ENCODE results near the gene CD96. TPM values are rescaled to one million over a fixed set of nuclear protein-coding genes. Genes with fewer than 3 reads are reported as not detected.

Gene CD96
- total and polyA plus RNA-seq, 7 experiments from 2014 or later = 142 to 309 (median 205) TPM

DNA sequence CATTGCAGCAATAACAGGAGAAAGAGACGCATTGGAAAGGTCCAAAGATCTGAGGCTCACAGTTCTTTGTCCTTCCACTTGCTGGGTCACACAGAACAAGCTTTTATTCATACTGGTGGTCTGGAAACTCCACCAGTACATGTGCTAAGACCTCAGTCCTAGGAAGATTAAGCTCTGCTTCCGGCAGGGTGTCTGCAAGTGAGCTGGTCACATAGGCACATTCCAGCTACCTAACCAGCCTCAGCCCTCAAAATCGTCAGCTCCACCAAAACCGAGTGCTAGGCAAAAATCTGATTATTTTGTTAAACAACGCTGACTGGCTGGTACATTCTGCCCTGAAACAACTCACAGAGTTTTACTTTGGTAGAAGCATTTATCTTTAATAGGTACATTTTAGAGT, 50.9 kb downstream of the CD96 start:
- no peak for ATAC-seq
- Histone ChIP-seq H3K36me3 (ENCODE audit: control insufficient read depth in 2 of 3, insufficient read depth in 3 of 3, low read length in 3 of 3) (peaks cover 0 to 56% (median 0%) of the 10 kb centered on the region in 3 experiments), H3K4me3 (ENCODE audit: low read length) (no peak overlapping the region), H3K27ac (ENCODE audit: low read depth, low read length) (no peak overlapping the region), H3K4me1 (ENCODE audit: control insufficient read depth in 2 of 2, insufficient read depth in 2 of 2, low read length in 2 of 2) (peaks cover 0 to 21% of the 10 kb centered on the region in 2 donors), H3K9me3 (ENCODE audit: control insufficient read depth in 2 of 3, low read length in 3 of 3) (no peaks in the 10 kb centered on the region), H3K27me3 (ENCODE audit: control insufficient read depth in 2 of 2, insufficient read depth in 2 of 2, low read length in 2 of 2) (no peaks in the 10 kb centered on the region)
- intact Hi-C loops (cut with micrococcal nuclease) = loop anchor here (2.0 to 10.0 kb wide), 2 partner anchors 16 to 902 kb away; partner anchors contain the start of gene BTLA (in 1 of the 2)
- CTCF ChIA-PET = interaction anchor here (0.6 kb wide), 1 partner anchor 840 kb away, joined by 3 read pairs; no protein-coding TSS in a partner anchor
- Mint-ChIP-seq H3K4me1 (peaks cover 11 to 88% (median 30%) of the 10 kb centered on the region in 7 donors), H3K4me3 (peak overlapping the region in 1 of 10 donors; percentile 83), H3K36me3 (peaks cover 8 to 67% (median 47%) of the 10 kb centered on the region in 5 donors), H3K9me3 (no peaks in the 10 kb centered on the region), H3K27ac (peak overlapping the region in 5 of 9 donors; percentile 2 to 91 (median 15)), H3K27me3 (no peaks in the 10 kb centered on the region)
- DNase-seq = no peak
- POLR2A ChIA-PET = no interaction called here

DNA sequence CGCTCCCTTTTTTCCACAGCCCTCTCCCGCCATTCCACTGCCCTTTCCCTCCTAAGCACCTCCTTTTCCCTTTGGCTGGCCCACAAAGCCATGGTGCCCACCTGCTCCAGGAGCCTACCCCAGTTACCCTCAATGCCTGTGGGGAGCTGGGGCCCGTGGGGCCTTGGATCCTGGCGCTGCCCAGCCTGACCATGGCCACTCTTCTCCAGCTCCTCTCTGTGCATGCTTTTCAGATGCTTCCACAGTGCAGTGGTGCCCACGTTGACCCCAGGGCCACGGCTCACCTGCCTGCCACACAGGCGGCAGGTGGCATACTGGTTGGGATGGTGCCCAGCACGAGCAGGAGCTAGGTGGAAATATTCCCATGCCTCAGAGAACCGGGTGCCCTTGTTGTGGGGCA, 51.7 kb downstream of the CD96 start:
- intact Hi-C loops (cut with micrococcal nuclease) = loop anchor here (2.0 to 10.0 kb wide), 3 partner anchors 15 to 901 kb away; partner anchors contain the start of genes BTLA (in 1 of the 2) and CD96 (in 1 of the 2)
- Histone ChIP-seq H3K27ac (ENCODE audit: low read depth, low read length) (no peak overlapping the region), H3K9me3 (ENCODE audit: control insufficient read depth in 2 of 3, low read length in 3 of 3) (no peaks in the 10 kb centered on the region), H3K4me1 (ENCODE audit: control insufficient read depth in 2 of 2, insufficient read depth in 2 of 2, low read length in 2 of 2) (peaks cover 0 to 21% of the 10 kb centered on the region in 2 donors), H3K27me3 (ENCODE audit: control insufficient read depth in 2 of 2, insufficient read depth in 2 of 2, low read length in 2 of 2) (no peaks in the 10 kb centered on the region), H3K4me3 (ENCODE audit: low read length) (no peak overlapping the region), H3K36me3 (ENCODE audit: control insufficient read depth in 2 of 3, insufficient read depth in 3 of 3, low read length in 3 of 3) (peaks cover 0 to 60% (median 6%) of the 10 kb centered on the region in 3 experiments)
- POLR2A ChIA-PET = no interaction called here
- DNase-seq (no peak), ATAC-seq (no peak)
- CTCF ChIA-PET = no interaction called here
- H3K36me3 Mint-ChIP-seq = peaks cover 11 to 69% (median 45%) of the 10 kb centered on the region in 5 donors
- peak overlapping the region in 1 of 10 donors; percentile 83 for H3K4me3 Mint-ChIP-seq
- H3K27me3 Mint-ChIP-seq = no peaks in the 10 kb centered on the region
- peak overlapping the region in 7 of 9 donors; percentile 3 to 91 (median 20) for H3K27ac Mint-ChIP-seq
- H3K4me1 Mint-ChIP-seq = peaks cover 11 to 87% (median 24%) of the 10 kb centered on the region in 7 donors
- no peaks in the 10 kb centered on the region for H3K9me3 Mint-ChIP-seq

DNA sequence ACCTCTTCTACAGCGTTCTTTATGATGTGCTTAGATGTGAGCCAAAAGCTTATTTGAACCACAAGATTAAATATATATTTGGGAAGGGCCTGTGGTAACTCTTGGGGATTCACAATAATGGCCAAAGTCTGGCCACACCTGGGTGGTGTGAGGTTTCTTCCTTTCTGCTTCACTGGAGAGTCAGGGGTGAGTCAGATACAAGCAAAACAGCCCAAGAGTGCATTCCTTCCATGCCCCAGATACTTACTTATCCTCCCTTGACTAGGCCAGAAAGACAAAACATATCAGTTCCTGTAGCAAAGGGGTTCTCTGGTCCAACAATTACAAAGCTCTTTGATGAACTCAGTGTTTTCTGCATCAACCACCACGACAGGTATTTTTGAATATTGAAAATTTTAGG, 52.2 kb downstream of the CD96 start:
- Histone ChIP-seq H3K27me3 (ENCODE audit: control insufficient read depth in 2 of 2, insufficient read depth in 2 of 2, low read length in 2 of 2) (no peaks in the 10 kb centered on the region), H3K9me3 (ENCODE audit: control insufficient read depth in 2 of 3, low read length in 3 of 3) (no peaks in the 10 kb centered on the region), H3K4me1 (ENCODE audit: control insufficient read depth in 2 of 2, insufficient read depth in 2 of 2, low read length in 2 of 2) (peaks cover 0 to 21% of the 10 kb centered on the region in 2 donors), H3K27ac (ENCODE audit: low read depth, low read length) (no peak overlapping the region), H3K36me3 (ENCODE audit: control insufficient read depth in 2 of 3, insufficient read depth in 3 of 3, low read length in 3 of 3) (peaks cover 0 to 60% (median 6%) of the 10 kb centered on the region in 3 experiments), H3K4me3 (ENCODE audit: low read length) (no peak overlapping the region)
- intact Hi-C loops (cut with micrococcal nuclease) = loop anchor here in 1 of 2 donors (2.0 to 10.0 kb wide), 2 partner anchors 51 to 901 kb away; partner anchors contain the start of genes BTLA and CD96
- ChIA-PET POLR2A (interaction anchor here (1.0 kb wide), 1 partner anchor 12 kb away, joined by 3 read pairs; no protein-coding TSS in a partner anchor), CTCF (no interaction called here)
- Mint-ChIP-seq H3K4me1 (peaks cover 11 to 84% (median 24%) of the 10 kb centered on the region in 7 donors), H3K27me3 (no peaks in the 10 kb centered on the region), H3K4me3 (peak overlapping the region in 1 of 10 donors; percentile 83), H3K9me3 (no peaks in the 10 kb centered on the region), H3K36me3 (peaks cover 11 to 67% (median 44%) of the 10 kb centered on the region in 5 donors), H3K27ac (peak overlapping the region in 8 of 9 donors; percentile 3 to 91 (median 20))
- ATAC-seq (no peak), DNase-seq (no peak)

DNA sequence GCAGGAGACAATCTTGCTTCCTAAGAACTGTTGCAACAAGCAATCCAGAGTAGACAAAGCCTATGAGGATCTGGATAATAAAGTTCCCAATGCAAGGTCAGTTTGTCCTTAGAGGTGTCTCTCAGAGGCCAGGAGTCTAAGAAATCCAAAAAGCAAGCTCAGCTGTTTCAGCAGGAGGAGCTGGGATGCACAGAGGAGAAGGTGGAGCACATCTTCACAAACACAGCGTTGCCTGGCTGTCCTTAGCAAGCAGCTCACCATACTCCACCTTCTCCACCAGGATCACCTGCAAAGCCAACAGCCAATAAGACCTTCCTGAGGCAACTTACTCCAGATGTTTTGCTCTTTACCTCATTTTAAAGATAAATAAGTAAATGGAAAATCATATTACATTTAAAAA, 52.8 kb downstream of the CD96 start:
- POLR2A ChIA-PET = interaction anchor here (1.0 kb wide), 1 partner anchor 12 kb away, joined by 3 read pairs; no protein-coding TSS in a partner anchor
- Histone ChIP-seq H3K4me3 (ENCODE audit: low read length) (no peak overlapping the region), H3K27me3 (ENCODE audit: control insufficient read depth in 2 of 2, insufficient read depth in 2 of 2, low read length in 2 of 2) (no peaks in the 10 kb centered on the region), H3K36me3 (ENCODE audit: control insufficient read depth in 2 of 3, insufficient read depth in 3 of 3, low read length in 3 of 3) (peaks cover 0 to 56% (median 6%) of the 10 kb centered on the region in 3 experiments), H3K9me3 (ENCODE audit: control insufficient read depth in 2 of 3, low read length in 3 of 3) (no peaks in the 10 kb centered on the region), H3K27ac (ENCODE audit: low read depth, low read length) (no peak overlapping the region), H3K4me1 (ENCODE audit: control insufficient read depth in 2 of 2, insufficient read depth in 2 of 2, low read length in 2 of 2) (peaks cover 0 to 21% of the 10 kb centered on the region in 2 donors)
- Mint-ChIP-seq H3K9me3 (no peaks in the 10 kb centered on the region), H3K36me3 (peaks cover 8 to 63% (median 43%) of the 10 kb centered on the region in 5 donors), H3K27me3 (no peaks in the 10 kb centered on the region), H3K27ac (peak overlapping the region in 5 of 9 donors; percentile 9 to 91 (median 30)), H3K4me1 (peaks cover 11 to 80% (median 24%) of the 10 kb centered on the region in 7 donors), H3K4me3 (peak overlapping the region in 1 of 10 donors; percentile 83)
- CTCF ChIA-PET = no interaction called here
- ATAC-seq (no peak), DNase-seq (no peak)
- intact Hi-C loops (cut with micrococcal nuclease) = loop anchor here in 1 of 2 donors (1.0 to 10.0 kb wide), 3 partner anchors 11 to 900 kb away; partner anchors contain the start of genes BTLA and CD96

DNA sequence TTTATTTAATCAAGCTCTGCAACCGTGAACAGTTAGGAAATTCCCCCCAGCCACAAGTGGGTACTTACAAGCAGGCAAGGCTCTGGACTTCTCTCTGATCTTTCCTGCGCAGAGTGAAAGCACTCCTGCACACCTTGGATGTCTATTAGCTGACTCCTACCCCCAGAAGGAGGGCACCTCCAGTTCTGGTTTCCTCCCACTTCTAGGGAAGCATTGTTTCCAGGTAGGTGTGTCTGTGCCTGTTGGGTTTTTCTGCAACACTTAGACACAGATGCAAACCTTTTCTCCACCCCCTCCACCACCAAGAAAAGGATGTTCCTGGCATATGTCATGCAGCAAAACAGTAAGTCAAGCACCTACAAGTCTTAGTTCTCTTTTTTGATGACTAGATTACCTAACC, 53.2 kb downstream of the CD96 start, which contains the start of gene ZBED2:
Gene ZBED2 (minus strand): TSS at position 115 of the 400 bp plus-strand sequence. CDS start 1,145 bp downstream, outside the sequence.
- no peak within 1 kb of the TSS for H3K27ac ChIP-seq (ENCODE audit: low read depth, low read length)
- intact Hi-C loops (cut with micrococcal nuclease) = loop anchor here in 1 of 2 donors (1.0 to 10.0 kb wide), 3 partner anchors 10 to 900 kb away; partner anchors contain the start of genes BTLA and CD96
- H3K27ac Mint-ChIP-seq = peak within 1 kb of the TSS; percentile 12 to 91 (median 58)
- H3K27me3 ChIP-seq (ENCODE audit: control insufficient read depth in 2 of 2, insufficient read depth in 2 of 2, low read length in 2 of 2) = no peaks in the 10 kb centered on the region
- peaks cover 0 to 56% (median 6%) of the 10 kb centered on the region in 3 experiments for H3K36me3 ChIP-seq (ENCODE audit: control insufficient read depth in 2 of 3, insufficient read depth in 3 of 3, low read length in 3 of 3)
- peaks cover 11 to 80% (median 24%) of the 10 kb centered on the region in 7 donors for H3K4me1 Mint-ChIP-seq
- H3K4me3 Mint-ChIP-seq = peak within 1 kb of the TSS in 1 of 10 donors; percentile 83
- H3K4me3 ChIP-seq (ENCODE audit: low read length) = no peak within 1 kb of the TSS
- H3K9me3 ChIP-seq (ENCODE audit: control insufficient read depth in 2 of 3, low read length in 3 of 3) = no peaks in the 10 kb centered on the region
- DNase-seq (no peak), ATAC-seq (no peak)
- peaks cover 0 to 19% of the 10 kb centered on the region in 2 donors for H3K4me1 ChIP-seq (ENCODE audit: control insufficient read depth in 2 of 2, insufficient read depth in 2 of 2, low read length in 2 of 2)
- CTCF ChIA-PET = no interaction called here
- peaks cover 8 to 64% (median 47%) of the 10 kb centered on the region in 5 donors for H3K36me3 Mint-ChIP-seq
- POLR2A ChIA-PET = interaction anchor here (1.0 kb wide), 1 partner anchor 11 kb away, joined by 3 read pairs; no protein-coding TSS in a partner anchor
- no peaks in the 10 kb centered on the region for H3K9me3 Mint-ChIP-seq
- H3K27me3 Mint-ChIP-seq = no peaks in the 10 kb centered on the region

DNA sequence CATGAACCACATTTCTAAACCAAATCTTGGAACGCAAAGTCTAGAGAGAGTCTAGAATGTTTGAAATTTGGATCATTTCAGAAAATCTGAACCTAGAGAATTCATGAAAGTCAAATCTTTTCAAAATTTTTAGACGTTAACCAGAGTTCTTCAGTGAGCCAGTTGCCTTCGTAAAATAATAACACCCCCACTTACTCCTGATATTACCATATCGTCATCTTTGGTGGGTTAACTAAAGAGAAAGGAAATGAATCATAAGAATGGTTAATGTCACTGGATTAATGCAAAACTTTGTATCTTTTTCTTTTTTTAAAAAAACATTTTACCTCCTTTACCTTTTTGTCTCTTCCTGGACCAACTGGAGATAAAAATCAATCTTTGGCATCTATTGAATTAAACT, 54.3 kb downstream of the CD96 start:
- H3K9me3 ChIP-seq (ENCODE audit: control insufficient read depth in 2 of 3, low read length in 3 of 3) = no peaks in the 10 kb centered on the region
- intact Hi-C loops (cut with micrococcal nuclease) = loop anchor here in 1 of 2 donors (10.0 kb wide), 1 partner anchor 898 kb away; the partner anchor contains the start of gene BTLA
- H3K36me3 ChIP-seq (ENCODE audit: control insufficient read depth in 2 of 3, insufficient read depth in 3 of 3, low read length in 3 of 3) = peaks cover 0 to 51% (median 6%) of the 10 kb centered on the region in 3 experiments
- peak overlapping the region in 4 of 9 donors; percentile 15 to 80 (median 40) for H3K27ac Mint-ChIP-seq
- no peaks in the 10 kb centered on the region for H3K9me3 Mint-ChIP-seq
- peaks cover 11 to 79% (median 24%) of the 10 kb centered on the region in 7 donors for H3K4me1 Mint-ChIP-seq
- DNase-seq (no peak), ATAC-seq (no peak)
- ChIA-PET POLR2A (no interaction called here), CTCF (no interaction called here)
- peaks cover 8 to 62% (median 53%) of the 10 kb centered on the region in 5 donors for H3K36me3 Mint-ChIP-seq
- no peak overlapping the region for H3K4me3 ChIP-seq (ENCODE audit: low read length)
- peaks cover 0 to 17% of the 10 kb centered on the region in 2 donors for H3K4me1 ChIP-seq (ENCODE audit: control insufficient read depth in 2 of 2, insufficient read depth in 2 of 2, low read length in 2 of 2)
- H3K27me3 Mint-ChIP-seq = no peaks in the 10 kb centered on the region
- no peaks in the 10 kb centered on the region for H3K27me3 ChIP-seq (ENCODE audit: control insufficient read depth in 2 of 2, insufficient read depth in 2 of 2, low read length in 2 of 2)
- no peak overlapping the region for H3K4me3 Mint-ChIP-seq
- no peak overlapping the region for H3K27ac ChIP-seq (ENCODE audit: low read depth, low read length)

All from naive thymus-derived CD4-positive, alpha-beta T cell (primary cell).